H1 (cell line): ENCODE data around the gene BIVM. TPM values are rescaled to one million over a fixed set of nuclear protein-coding genes. Genes with fewer than 3 reads are reported as not detected.

Source experiments
- BCL11A ChIP-seq, 2 experiments: IDR thresholded peaks; one replicate each; pipeline ENCODE4 v1.6.1; 2011; ENCODE audit warnings: low read depth in 2 of 2, low read length in 2 of 2, mild to moderate bottlenecking in 2 of 2
- CEBPB ChIP-seq: IDR thresholded peaks from 2 replicates; pipeline ENCODE4 v1.6.1; 2012; ENCODE audit warnings: low read depth, low read length
- CHD1 ChIP-seq: IDR thresholded peaks from 2 replicates; pipeline ENCODE4 v1.6.1; 2012; ENCODE audit warnings: low read depth, low read length, improper control_type of control experiment
- CTCF ChIP-seq, 3 experiments: IDR thresholded peaks; 1 replicate in 2 of 3; 2 replicates in 1 of 3; pipeline versions ENCODE4 v1.5.1 to v1.6.1; 2011; ENCODE audit warnings: low read length in 3 of 3, mild to moderate bottlenecking in 3 of 3, inconsistent platforms in 2 of 3, low read depth in 1 of 3, moderate library complexity in 1 of 3; ENCODE audit not compliant: insufficient read depth in 1 of 3; ENCODE audit errors: control extremely low read depth in 1 of 3
- GTF2F1 ChIP-seq: IDR thresholded peaks from 2 replicates; pipeline ENCODE4 v1.6.1; 2012; ENCODE audit warnings: low read depth, low read length, improper control_type of control experiment, borderline replicate concordance
- JUN ChIP-seq: IDR thresholded peaks from 2 replicates; pipeline ENCODE4 v1.6.1; 2011; ENCODE audit warnings: low read depth, mild to moderate bottlenecking, improper control_type of control experiment, low read length
- POLR2A ChIP-seq, 2 experiments: IDR thresholded peaks; 1 replicate in 1 of 2; 2 replicates in 1 of 2; pipeline ENCODE4 v1.6.1; 2011; ENCODE audit warnings: low read depth in 2 of 2, low read length in 2 of 2, mild to moderate bottlenecking in 2 of 2; ENCODE audit errors: control extremely low read depth in 1 of 2
- RBBP5 ChIP-seq: IDR thresholded peaks from 2 replicates; pipeline ENCODE4 v1.7.1; 2012; ENCODE audit warnings: low read depth, mild to moderate bottlenecking, inconsistent platforms, low read length, moderate library complexity, borderline replicate concordance
- SP4 ChIP-seq: IDR thresholded peaks from 2 replicates; pipeline ENCODE4 v1.6.1; 2012; ENCODE audit warnings: low read length, inconsistent platforms
- TAF7 ChIP-seq: optimal IDR thresholded peaks from 2 replicates; pipeline ENCODE3; 2011; ENCODE audit warnings: low read depth, mild to moderate bottlenecking, inconsistent platforms, low read length, moderate library complexity, borderline replicate concordance
- YY1 ChIP-seq: IDR thresholded peaks from 2 replicates; pipeline ENCODE4 v1.6.1; 2011; ENCODE audit warnings: low read depth, mild to moderate bottlenecking, low read length
- polyA plus RNA-seq, 7 experiments: library from polyadenylated mRNA; depleted of rRNA in 3 of 7; stranded (reverse) in 5 of 7; unstranded in 2 of 7; fragments of >200 nt in 5 of 7; fragments of 200-250 nt in 2 of 7; gene quantifications; 1 replicate in 5 of 7; 2 replicates in 1 of 7; 4 replicates in 1 of 7; pipeline versions ENCODE4 v1.2.1 to v1.2.3, GENCODE V29; 2011 to 2013; ENCODE audit warnings: missing spikeins in 2 of 7, mixed read lengths in 2 of 7
- total RNA-seq: library from RNA; stranded (reverse); fragmentation: NEBNext Ultra II Directional; extraction: Animal tissue kit (Norgen Biotek cat#: 25700); gene quantifications from 2 replicates; pipeline ENCODE4 v1.2.1, GENCODE V29; 2021

The BIVM gene
- total and polyA plus RNA-seq, 2 of the 8 experiments (the other 6 are each of a cell fraction or from before 2014, with no cell fraction given) = 1.8 to 5.5 TPM

- TF ChIP-seq CTCF (IDR thresholded peaks at IDR 0.05; ENCODE audit: control extremely low read depth in 1 of 3, insufficient read depth in 1 of 3, low read depth in 1 of 3, low read length in 3 of 3) = no peak
- no peak for TF ChIP-seq JUN
- TF ChIP-seq TAF7 = no peak
- no peak for TF ChIP-seq CHD1
- no peak for TF ChIP-seq BCL11A (IDR thresholded peaks at IDR 0.05; ENCODE audit: low read depth in 2 of 2, low read length in 2 of 2)
- no peak for TF ChIP-seq RBBP5
- TF ChIP-seq POLR2A (IDR thresholded peaks at IDR 0.05; ENCODE audit: control extremely low read depth in 1 of 2, low read depth in 2 of 2, low read length in 2 of 2) = no peak
- no peak for TF ChIP-seq CEBPB
- no peak for TF ChIP-seq SP4
- no peak for TF ChIP-seq YY1
- TF ChIP-seq GTF2F1 = no peak
- TF ChIP-seq, all 59 proteins: peak for 0
Observed at GRCh38 chr13:102863590-102863989, 64.7 kb downstream of the BIVM start (continued).
